Measurements from ENCODE around the gene ZNF740.

Gene ZNF740

DNA sequence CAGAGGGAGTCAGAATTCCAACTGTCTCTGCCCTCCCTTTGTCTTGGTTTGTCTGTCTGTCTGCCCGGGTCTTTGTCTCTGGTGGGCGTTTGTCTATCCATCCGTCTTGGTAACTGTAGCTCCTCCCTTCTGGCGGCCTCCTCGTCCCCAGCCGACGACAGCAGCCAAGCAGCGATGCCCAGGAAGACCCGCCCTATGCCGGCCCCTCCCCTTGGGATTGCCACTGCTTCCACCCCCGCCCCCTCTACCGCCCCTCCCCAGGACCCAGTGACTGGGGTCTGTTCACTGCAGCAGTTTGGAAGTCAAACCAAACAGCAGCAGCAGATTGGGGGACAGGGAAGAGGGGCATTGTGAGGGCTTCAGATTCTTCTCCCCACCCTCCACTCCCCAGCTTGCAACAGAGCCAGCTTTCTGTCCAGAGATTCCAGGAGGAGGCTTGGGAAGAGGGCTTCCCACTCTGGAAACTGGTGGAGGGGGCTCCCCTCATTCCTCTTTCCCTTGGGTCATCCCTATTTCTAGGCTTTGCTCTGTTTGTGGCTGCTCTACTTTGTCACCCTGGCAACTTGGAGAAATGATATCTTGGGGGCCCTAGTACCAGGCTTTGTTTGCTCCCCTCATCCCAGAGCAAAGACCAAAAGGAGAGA is 53.9 kb downstream of the ZNF740 start:
- Histone ChIP-seq H2AFZ (ENCODE audit: low read length) (no peak overlapping the region), H3K4me2 (ENCODE audit: low read depth, low read length, poor library complexity, severe bottlenecking) (no peak overlapping the region), H3K4me1 (ENCODE audit: insufficient read depth, low read length, poor library complexity, severe bottlenecking) (peaks cover 22% of the 10 kb centered on the region), H3F3A (ENCODE audit: low read depth) (no peaks in the 10 kb centered on the region; the same call in 1 of the 2 replicates), H3K27me3 (ENCODE audit: insufficient read depth, low read length, poor library complexity, severe bottlenecking) (no peaks in the 10 kb centered on the region), H3K9me2 (replicated peaks; ENCODE audit: low read depth, low read length) (no peaks in the 10 kb centered on the region), H3K9me3 (ENCODE audit: insufficient read depth, low read depth, low read length) (no peaks in the 10 kb centered on the region), H3K9ac (ENCODE audit: low read depth, low read length, poor library complexity, severe bottlenecking) (no peak overlapping the region), H3K4me3 (ENCODE audit: low read length, poor library complexity, severe bottlenecking) (no peak overlapping the region), H4K20me1 (ENCODE audit: insufficient read depth, low read length, poor library complexity, severe bottlenecking) (no peaks in the 10 kb centered on the region), H3K36me3 (ENCODE audit: insufficient read depth, low read length) (no peaks in the 10 kb centered on the region), H3K79me2 (ENCODE audit: insufficient read depth, low read length) (no peaks in the 10 kb centered on the region)
- TF ChIP-seq, protein P1, sequence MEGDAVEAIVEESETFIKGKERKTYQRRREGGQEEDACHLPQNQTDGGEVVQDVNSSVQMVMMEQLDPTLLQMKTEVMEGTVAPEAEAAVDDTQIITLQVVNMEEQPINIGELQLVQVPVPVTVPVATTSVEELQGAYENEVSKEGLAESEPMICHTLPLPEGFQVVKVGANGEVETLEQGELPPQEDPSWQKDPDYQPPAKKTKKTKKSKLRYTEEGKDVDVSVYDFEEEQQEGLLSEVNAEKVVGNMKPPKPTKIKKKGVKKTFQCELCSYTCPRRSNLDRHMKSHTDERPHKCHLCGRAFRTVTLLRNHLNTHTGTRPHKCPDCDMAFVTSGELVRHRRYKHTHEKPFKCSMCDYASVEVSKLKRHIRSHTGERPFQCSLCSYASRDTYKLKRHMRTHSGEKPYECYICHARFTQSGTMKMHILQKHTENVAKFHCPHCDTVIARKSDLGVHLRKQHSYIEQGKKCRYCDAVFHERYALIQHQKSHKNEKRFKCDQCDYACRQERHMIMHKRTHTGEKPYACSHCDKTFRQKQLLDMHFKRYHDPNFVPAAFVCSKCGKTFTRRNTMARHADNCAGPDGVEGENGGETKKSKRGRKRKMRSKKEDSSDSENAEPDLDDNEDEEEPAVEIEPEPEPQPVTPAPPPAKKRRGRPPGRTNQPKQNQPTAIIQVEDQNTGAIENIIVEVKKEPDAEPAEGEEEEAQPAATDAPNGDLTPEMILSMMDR (conservative IDR thresholded peaks at IDR 0.05; ENCODE audit: low read length), result no peak
- no peak for TF ChIP-seq EZH2phosphoT487 (IDR thresholded peaks at IDR 0.05; ENCODE audit: borderline replicate concordance)

DNA sequence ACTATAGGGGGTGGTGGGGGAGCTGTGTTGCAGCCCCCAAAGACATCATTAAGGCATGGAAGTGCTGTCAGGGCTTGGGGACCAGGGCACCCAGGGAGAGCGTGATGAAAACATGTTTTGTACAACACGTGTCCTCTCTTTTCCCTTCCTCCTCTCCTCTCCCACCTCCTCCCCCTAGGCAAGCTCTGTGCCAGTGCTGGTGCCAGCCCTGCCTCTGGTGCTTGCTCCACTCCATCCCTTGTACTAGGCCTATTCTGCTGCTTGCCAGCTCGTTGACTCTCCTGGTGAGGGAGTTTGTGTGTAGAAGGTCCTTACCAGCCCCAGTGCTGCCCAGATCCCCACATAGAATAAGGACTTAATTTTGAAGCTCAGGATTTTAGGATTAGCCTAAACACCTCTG is 54.6 kb downstream of the ZNF740 start:
- Histone ChIP-seq H3K4me1 (ENCODE audit: insufficient read depth, low read length, poor library complexity, severe bottlenecking) (peaks cover 22% of the 10 kb centered on the region), H3K9me2 (replicated peaks; ENCODE audit: low read depth, low read length) (no peaks in the 10 kb centered on the region), H3K36me3 (ENCODE audit: insufficient read depth, low read length) (no peaks in the 10 kb centered on the region), H3F3A (ENCODE audit: low read depth) (no peaks in the 10 kb centered on the region; the same call in 1 of the 2 replicates), H3K27me3 (ENCODE audit: insufficient read depth, low read length, poor library complexity, severe bottlenecking) (no peaks in the 10 kb centered on the region), H3K79me2 (ENCODE audit: insufficient read depth, low read length) (no peaks in the 10 kb centered on the region), H2AFZ (ENCODE audit: low read length) (no peak overlapping the region), H3K9ac (ENCODE audit: low read depth, low read length, poor library complexity, severe bottlenecking) (no peak overlapping the region), H3K9me3 (ENCODE audit: insufficient read depth, low read depth, low read length) (no peaks in the 10 kb centered on the region), H4K20me1 (ENCODE audit: insufficient read depth, low read length, poor library complexity, severe bottlenecking) (no peaks in the 10 kb centered on the region), H3K4me3 (ENCODE audit: low read length, poor library complexity, severe bottlenecking) (no peak overlapping the region), H3K4me2 (ENCODE audit: low read depth, low read length, poor library complexity, severe bottlenecking) (no peak overlapping the region)
- no peak for TF ChIP-seq EZH2phosphoT487 (IDR thresholded peaks at IDR 0.05; ENCODE audit: borderline replicate concordance)
- TF ChIP-seq, protein P1 (conservative IDR thresholded peaks at IDR 0.05; ENCODE audit: low read length), result no peak

DNA sequence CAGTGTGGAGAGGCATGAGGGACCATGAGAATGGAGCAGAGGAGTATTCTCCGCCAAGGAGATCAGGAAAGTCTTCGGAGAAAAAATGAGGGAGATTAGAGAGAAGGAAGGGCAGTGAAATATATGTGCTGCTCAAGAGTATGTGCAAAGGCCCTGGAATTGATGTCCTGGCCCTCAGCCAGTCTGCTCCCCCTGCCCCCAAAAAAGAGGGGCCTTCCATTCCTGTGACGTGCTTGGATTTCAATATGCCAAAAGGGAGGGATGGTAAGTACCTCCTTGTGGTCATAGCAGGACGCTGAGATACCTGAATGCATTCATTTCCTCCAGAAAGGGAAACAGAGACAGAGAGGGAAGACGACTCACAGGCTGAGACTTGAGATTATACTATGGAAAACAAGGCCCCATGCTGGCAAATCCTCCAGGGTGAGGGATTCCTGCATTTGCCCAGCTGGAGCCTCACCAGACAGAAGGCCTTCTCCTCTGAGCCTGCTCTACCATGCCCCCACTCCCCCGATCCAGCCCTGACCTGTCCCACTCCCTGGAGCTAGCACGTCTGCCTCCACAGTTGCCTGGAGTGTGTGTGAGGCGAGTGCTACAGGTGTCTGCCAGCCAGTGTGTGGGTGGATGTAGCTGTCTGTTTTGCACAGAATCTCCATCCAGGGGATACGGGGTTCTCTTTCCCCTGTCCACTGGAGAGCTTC is 55.4 kb downstream of the ZNF740 start:
- Histone ChIP-seq H3K36me3 (ENCODE audit: insufficient read depth, low read length) (no peaks in the 10 kb centered on the region), H4K20me1 (ENCODE audit: insufficient read depth, low read length, poor library complexity, severe bottlenecking) (no peaks in the 10 kb centered on the region), H3K27me3 (ENCODE audit: insufficient read depth, low read length, poor library complexity, severe bottlenecking) (no peaks in the 10 kb centered on the region), H3F3A (ENCODE audit: low read depth) (no peaks in the 10 kb centered on the region; the same call in 1 of the 2 replicates), H3K4me3 (ENCODE audit: low read length, poor library complexity, severe bottlenecking) (no peak overlapping the region), H3K4me2 (ENCODE audit: low read depth, low read length, poor library complexity, severe bottlenecking) (no peak overlapping the region), H3K79me2 (ENCODE audit: insufficient read depth, low read length) (no peaks in the 10 kb centered on the region), H3K9me3 (ENCODE audit: insufficient read depth, low read depth, low read length) (no peaks in the 10 kb centered on the region), H3K4me1 (ENCODE audit: insufficient read depth, low read length, poor library complexity, severe bottlenecking) (peaks cover 22% of the 10 kb centered on the region), H2AFZ (ENCODE audit: low read length) (no peak overlapping the region), H3K9me2 (replicated peaks; ENCODE audit: low read depth, low read length) (no peaks in the 10 kb centered on the region), H3K9ac (ENCODE audit: low read depth, low read length, poor library complexity, severe bottlenecking) (no peak overlapping the region)
- TF ChIP-seq, protein P1 (conservative IDR thresholded peaks at IDR 0.05; ENCODE audit: low read length), result no peak
- TF ChIP-seq EZH2phosphoT487 (IDR thresholded peaks at IDR 0.05; ENCODE audit: borderline replicate concordance), result no peak
